ENCODE measurements around the gene ACTA2.
A peak's percentile ranks its signal among the peaks of the same experiment; 100 is the strongest.

Gene ACTA2

DNA sequence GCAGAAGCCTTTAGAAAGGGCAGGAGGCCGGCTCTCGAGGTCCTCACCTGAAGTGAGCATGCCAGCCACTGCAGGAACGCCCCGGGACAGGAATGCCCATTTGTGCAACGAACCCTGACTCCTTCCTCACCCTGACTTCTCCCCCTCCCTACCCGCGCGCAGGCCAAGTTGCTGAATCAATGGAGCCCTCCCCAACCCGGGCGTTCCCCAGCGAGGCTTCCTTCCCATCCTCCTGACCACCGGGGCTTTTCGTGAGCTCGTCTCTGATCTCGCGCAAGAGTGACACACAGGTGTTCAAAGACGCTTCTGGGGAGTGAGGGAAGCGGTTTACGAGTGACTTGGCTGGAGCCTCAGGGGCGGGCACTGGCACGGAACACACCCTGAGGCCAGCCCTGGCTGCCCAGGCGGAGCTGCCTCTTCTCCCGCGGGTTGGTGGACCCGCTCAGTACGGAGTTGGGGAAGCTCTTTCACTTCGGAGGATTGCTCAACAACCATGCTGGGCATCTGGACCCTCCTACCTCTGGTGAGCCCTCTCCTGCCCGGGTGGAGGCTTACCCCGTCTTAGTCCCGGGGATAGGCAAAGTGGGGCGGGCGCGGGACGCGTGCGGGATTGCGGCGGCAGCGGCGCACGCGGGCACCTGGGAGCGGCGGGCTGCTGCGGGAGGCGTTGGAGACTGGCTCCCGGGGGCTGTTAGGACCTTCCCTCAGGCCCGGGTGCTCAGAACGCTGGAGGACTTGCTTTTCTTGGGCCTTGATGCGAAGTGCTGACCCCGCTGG is 38.0 kb upstream of the ACTA2 start, which contains the start of gene FAS:
FAS (plus strand) TSS at position 415 of the 777 bp plus-strand sequence; CDS start at position 494, 79 bp downstream.
- no peaks in the 10 kb centered on the region for H3K9me3 ChIP-seq (ENCODE audit: control insufficient read depth in 1 of 2, low read length in 2 of 2)
- H3K27ac ChIP-seq (ENCODE audit: low read length): peak within 1 kb of the TSS; percentile 93
- no peaks in the 10 kb centered on the region for H3K27me3 ChIP-seq (ENCODE audit: low read depth, low read length)
- H3K36me3 ChIP-seq (ENCODE audit: control insufficient read depth in 1 of 2, insufficient read depth in 2 of 2, low read length in 2 of 2): peaks cover 0 to 16% of the 10 kb centered on the region in 2 donors
- peak within 1 kb of the TSS; percentile 90 to 95 for H3K4me3 ChIP-seq (ENCODE audit: low read depth in 1 of 2, low read length in 2 of 2)
- H3K4me1 ChIP-seq (ENCODE audit: control insufficient read depth in 1 of 2, insufficient read depth in 2 of 2, low read length in 2 of 2): peaks cover 4 to 27% of the 10 kb centered on the region in 2 donors

DNA sequence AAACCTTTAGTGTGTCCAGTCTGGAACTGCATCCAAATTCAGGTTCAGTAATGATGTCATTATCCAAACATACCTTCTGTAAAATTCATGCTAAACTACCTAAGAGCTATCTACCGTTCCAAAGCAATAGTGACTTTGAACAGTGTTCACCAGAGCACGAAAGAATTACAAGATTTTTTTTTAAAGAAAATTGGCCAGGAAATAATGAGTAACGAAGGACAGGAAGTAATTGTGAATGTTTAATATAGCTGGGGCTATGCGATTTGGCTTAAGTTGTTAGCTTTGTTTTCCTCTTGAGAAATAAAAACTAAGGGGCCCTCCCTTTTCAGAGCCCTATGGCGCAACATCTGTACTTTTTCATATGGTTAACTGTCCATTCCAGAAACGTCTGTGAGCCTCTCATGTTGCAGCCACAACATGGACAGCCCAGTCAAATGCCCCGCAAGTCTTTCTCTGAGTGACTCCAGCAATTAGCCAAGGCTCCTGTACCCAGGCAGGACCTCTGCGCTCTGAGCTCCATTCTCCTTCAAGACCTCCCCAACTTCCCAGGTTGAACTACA is 37.3 kb upstream of the ACTA2 start:
- Histone ChIP-seq H3K36me3 (ENCODE audit: control insufficient read depth in 1 of 2, insufficient read depth in 2 of 2, low read length in 2 of 2) (peaks cover 0 to 16% of the 10 kb centered on the region in 2 donors), H3K4me3 (ENCODE audit: low read depth in 1 of 2, low read length in 2 of 2) (peak overlapping the region; percentile 90 to 95), H3K27ac (ENCODE audit: low read length) (peak overlapping the region; percentile 93), H3K4me1 (ENCODE audit: control insufficient read depth in 1 of 2, insufficient read depth in 2 of 2, low read length in 2 of 2) (peaks cover 4 to 30% of the 10 kb centered on the region in 2 donors), H3K27me3 (ENCODE audit: low read depth, low read length) (no peaks in the 10 kb centered on the region), H3K9me3 (ENCODE audit: control insufficient read depth in 1 of 2, low read length in 2 of 2) (no peaks in the 10 kb centered on the region)

DNA sequence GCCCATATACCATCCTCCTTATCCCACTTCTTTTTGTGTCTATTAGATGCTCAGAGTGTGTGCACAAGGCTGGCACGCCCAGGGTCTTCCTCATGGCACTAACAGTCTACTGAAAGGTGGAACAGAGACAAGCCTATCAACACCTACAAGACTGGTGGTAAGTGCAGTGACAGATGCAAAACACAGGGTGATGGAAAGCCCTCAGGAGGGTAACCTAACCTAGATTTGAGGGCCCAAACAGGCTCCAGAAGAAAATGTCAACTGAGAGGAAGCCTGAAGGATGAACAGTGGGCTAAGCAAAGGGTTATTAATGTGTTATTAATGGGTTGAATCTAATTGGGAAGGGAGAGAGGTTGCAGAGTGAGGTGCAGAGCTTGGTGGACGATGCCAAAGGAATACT is 36.9 kb upstream of the ACTA2 start:
- H3K27ac ChIP-seq (ENCODE audit: low read length): peak overlapping the region; percentile 93
- H3K9me3 ChIP-seq (ENCODE audit: control insufficient read depth in 1 of 2, low read length in 2 of 2): no peaks in the 10 kb centered on the region
- H3K4me3 ChIP-seq (ENCODE audit: low read depth in 1 of 2, low read length in 2 of 2): peak overlapping the region; percentile 90 to 95
- H3K4me1 ChIP-seq (ENCODE audit: control insufficient read depth in 1 of 2, insufficient read depth in 2 of 2, low read length in 2 of 2): peaks cover 4 to 30% of the 10 kb centered on the region in 2 donors
- no peaks in the 10 kb centered on the region for H3K27me3 ChIP-seq (ENCODE audit: low read depth, low read length)
- peaks cover 0 to 16% of the 10 kb centered on the region in 2 donors for H3K36me3 ChIP-seq (ENCODE audit: control insufficient read depth in 1 of 2, insufficient read depth in 2 of 2, low read length in 2 of 2)

DNA sequence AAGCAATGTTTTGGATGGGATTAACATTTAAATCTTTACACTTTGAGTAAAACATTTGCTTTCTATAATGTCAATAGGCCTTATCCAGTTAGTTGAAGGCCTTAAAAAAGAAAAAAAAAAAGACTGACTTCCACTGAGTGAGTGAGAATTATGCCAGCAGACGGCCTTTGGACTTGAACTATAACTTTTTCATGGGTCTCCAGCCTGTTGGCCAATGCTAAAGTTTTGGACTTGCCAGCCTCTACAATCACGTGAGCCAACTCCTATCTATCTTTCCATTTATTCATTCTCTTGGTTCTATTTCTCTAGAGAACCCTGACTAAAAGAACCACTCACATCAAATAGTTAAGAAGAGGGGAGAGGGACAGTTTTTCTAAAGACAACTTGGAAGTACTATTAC is 35.3 kb upstream of the ACTA2 start:
- no peak overlapping the region for H3K27ac ChIP-seq (ENCODE audit: low read length)
- no peaks in the 10 kb centered on the region for H3K9me3 ChIP-seq (ENCODE audit: control insufficient read depth in 1 of 2, low read length in 2 of 2)
- H3K36me3 ChIP-seq (ENCODE audit: control insufficient read depth in 1 of 2, insufficient read depth in 2 of 2, low read length in 2 of 2): peaks cover 0 to 16% of the 10 kb centered on the region in 2 donors
- H3K27me3 ChIP-seq (ENCODE audit: low read depth, low read length): no peaks in the 10 kb centered on the region
- H3K4me1 ChIP-seq (ENCODE audit: control insufficient read depth in 1 of 2, insufficient read depth in 2 of 2, low read length in 2 of 2): peaks cover 0 to 24% of the 10 kb centered on the region in 2 donors
- no peak overlapping the region for H3K4me3 ChIP-seq (ENCODE audit: low read depth in 1 of 2, low read length in 2 of 2)

DNA sequence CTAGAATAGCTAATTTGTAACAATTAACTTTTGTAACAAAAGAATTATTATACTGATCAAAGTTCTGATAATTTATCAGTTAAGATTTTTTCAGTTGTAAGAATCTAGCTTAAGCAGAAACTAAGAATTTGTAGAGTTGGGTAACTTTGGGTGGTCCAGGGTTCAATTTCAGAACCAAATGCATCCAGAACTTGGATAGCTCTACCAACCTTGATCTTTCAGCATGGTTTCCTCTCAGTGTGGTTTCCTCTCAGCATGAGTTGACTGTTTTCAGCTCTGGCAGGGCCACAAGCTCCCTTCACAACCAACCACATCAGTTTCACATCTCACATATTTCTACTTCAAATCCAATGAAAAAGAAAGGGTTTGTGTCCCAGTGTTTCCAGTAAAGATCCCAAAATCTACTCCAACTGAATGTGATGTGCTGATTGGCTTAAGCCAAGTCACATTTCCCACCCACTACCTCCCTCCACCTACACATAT is 34.7 kb upstream of the ACTA2 start:
- H3K4me3 ChIP-seq (ENCODE audit: low read depth in 1 of 2, low read length in 2 of 2): no peak overlapping the region
- peaks cover 0 to 25% of the 10 kb centered on the region in 2 donors for H3K4me1 ChIP-seq (ENCODE audit: control insufficient read depth in 1 of 2, insufficient read depth in 2 of 2, low read length in 2 of 2)
- H3K36me3 ChIP-seq (ENCODE audit: control insufficient read depth in 1 of 2, insufficient read depth in 2 of 2, low read length in 2 of 2): peaks cover 0 to 16% of the 10 kb centered on the region in 2 donors
- H3K27ac ChIP-seq (ENCODE audit: low read length): no peak overlapping the region
- no peaks in the 10 kb centered on the region for H3K9me3 ChIP-seq (ENCODE audit: control insufficient read depth in 1 of 2, low read length in 2 of 2)
- H3K27me3 ChIP-seq (ENCODE audit: low read depth, low read length): no peaks in the 10 kb centered on the region

DNA sequence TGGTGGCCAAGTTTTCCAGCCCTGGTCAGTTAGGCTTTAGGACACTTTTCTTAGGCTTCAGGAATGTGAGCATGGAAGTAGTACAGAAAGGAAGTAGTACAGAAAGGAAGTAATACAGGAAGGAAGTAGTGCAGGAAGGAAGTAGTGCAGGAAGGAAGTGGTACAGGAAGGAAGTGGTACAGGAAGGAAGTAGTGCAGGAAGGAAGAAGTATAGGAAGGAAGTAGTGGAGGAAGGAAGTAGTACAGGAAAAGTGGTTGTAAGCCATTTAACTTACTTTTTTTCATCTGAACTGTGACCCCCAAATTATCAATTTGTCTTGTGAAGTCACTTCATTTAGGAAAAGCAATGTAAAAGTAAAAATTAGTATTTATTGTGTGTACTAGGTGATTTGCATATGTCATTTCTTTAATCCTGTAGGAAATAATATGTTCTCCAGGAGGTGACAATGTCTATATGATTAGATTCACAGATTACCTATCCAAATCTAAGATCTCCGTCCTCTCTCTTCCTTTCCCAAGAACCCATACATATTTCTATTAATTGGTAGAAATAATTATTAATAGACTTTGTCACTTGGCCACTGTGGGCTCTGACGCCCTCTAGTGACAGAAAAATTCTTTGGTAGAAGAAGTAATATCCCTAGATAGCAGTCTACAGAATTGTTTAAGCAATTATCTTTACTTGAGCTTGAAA is 34.1 kb upstream of the ACTA2 start:
- Histone ChIP-seq H3K36me3 (ENCODE audit: control insufficient read depth in 1 of 2, insufficient read depth in 2 of 2, low read length in 2 of 2) (peaks cover 0 to 14% of the 10 kb centered on the region in 2 donors), H3K4me3 (ENCODE audit: low read depth in 1 of 2, low read length in 2 of 2) (no peak overlapping the region), H3K9me3 (ENCODE audit: control insufficient read depth in 1 of 2, low read length in 2 of 2) (no peaks in the 10 kb centered on the region), H3K27me3 (ENCODE audit: low read depth, low read length) (no peaks in the 10 kb centered on the region), H3K4me1 (ENCODE audit: control insufficient read depth in 1 of 2, insufficient read depth in 2 of 2, low read length in 2 of 2) (peaks cover 0 to 30% of the 10 kb centered on the region in 2 donors), H3K27ac (ENCODE audit: low read length) (no peak overlapping the region)

DNA sequence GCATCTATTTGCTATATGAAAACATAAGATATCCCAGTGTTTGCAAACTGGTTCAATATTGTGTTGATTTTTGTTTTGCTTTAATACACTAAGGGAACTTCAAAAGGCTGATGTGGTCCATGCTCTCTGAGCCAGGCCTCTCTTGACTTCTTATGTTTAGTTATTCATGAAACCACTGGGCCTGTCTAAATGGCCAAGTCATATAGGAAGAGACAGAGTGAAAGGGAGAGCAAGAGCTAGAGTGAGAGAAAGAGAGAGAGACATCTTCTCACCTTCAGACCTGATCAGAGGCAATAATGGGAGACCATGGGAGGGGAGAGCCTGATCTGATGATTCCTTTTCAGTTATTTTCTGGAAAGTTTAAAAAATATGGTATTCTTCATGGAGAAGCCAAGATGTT is 32.0 kb upstream of the ACTA2 start:
- peaks cover 16 to 36% of the 10 kb centered on the region in 2 donors for H3K4me1 ChIP-seq (ENCODE audit: control insufficient read depth in 1 of 2, insufficient read depth in 2 of 2, low read length in 2 of 2)

DNA sequence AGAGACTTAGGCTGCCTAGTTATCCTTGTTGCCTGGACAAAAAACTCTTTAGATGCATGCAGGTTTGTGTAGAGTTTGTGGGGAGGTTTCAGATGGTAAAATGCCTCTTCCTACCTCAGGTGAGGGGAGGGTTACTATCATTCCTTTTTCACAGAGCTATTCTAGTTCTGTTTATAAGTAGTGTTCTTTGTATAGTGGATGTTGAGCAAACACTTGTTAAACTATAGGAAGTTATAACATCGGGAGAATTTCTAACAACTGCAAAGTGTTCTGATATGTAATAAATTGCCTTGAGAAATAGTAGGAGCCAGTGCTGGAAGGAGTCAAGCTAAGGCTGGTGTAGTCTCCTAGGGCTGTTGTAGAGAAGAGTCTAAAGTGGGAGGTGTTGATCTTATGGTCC is 31.4 kb upstream of the ACTA2 start:
- Histone ChIP-seq H3K4me1 (ENCODE audit: control insufficient read depth in 1 of 2, insufficient read depth in 2 of 2, low read length in 2 of 2) (peaks cover 16 to 34% of the 10 kb centered on the region in 2 donors), H3K27ac (ENCODE audit: low read length) (peak overlapping the region; percentile 46), H3K4me3 (ENCODE audit: low read depth in 1 of 2, low read length in 2 of 2) (no peak overlapping the region), H3K9me3 (ENCODE audit: control insufficient read depth in 1 of 2, low read length in 2 of 2) (no peaks in the 10 kb centered on the region), H3K36me3 (ENCODE audit: control insufficient read depth in 1 of 2, insufficient read depth in 2 of 2, low read length in 2 of 2) (no peaks in the 10 kb centered on the region), H3K27me3 (ENCODE audit: low read depth, low read length) (no peaks in the 10 kb centered on the region)

More for the DNA sequence above, 32.0 kb upstream of the ACTA2 start:
- Histone ChIP-seq H3K27ac (ENCODE audit: low read length) (no peak overlapping the region), H3K27me3 (ENCODE audit: low read depth, low read length) (no peaks in the 10 kb centered on the region), H3K4me3 (ENCODE audit: low read depth in 1 of 2, low read length in 2 of 2) (no peak overlapping the region), H3K9me3 (ENCODE audit: control insufficient read depth in 1 of 2, low read length in 2 of 2) (no peaks in the 10 kb centered on the region), H3K36me3 (ENCODE audit: control insufficient read depth in 1 of 2, insufficient read depth in 2 of 2, low read length in 2 of 2) (no peaks in the 10 kb centered on the region)

DNA sequence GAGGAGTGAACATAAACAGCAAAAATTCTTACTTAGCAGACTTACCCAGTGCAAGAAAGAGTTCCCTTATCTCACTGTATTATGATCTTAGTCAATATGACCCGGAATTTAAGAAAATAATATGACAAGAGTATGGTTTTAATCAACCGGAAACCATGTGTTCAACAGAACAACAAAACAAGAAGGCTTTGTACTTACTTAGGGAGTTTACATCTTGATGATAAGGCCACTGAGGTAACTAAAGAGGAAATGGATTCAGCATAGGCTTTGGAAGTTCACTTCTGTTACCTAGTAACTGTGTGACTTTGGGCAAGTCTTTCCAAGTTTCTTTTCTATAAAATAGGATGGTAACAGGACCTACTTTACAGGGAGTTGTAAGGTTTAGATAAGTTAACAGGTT is 30.6 kb upstream of the ACTA2 start:
- Histone ChIP-seq H3K9me3 (ENCODE audit: control insufficient read depth in 1 of 2, low read length in 2 of 2) (no peaks in the 10 kb centered on the region), H3K36me3 (ENCODE audit: control insufficient read depth in 1 of 2, insufficient read depth in 2 of 2, low read length in 2 of 2) (no peaks in the 10 kb centered on the region), H3K4me1 (ENCODE audit: control insufficient read depth in 1 of 2, insufficient read depth in 2 of 2, low read length in 2 of 2) (peaks cover 16 to 37% of the 10 kb centered on the region in 2 donors), H3K4me3 (ENCODE audit: low read depth in 1 of 2, low read length in 2 of 2) (no peak overlapping the region), H3K27me3 (ENCODE audit: low read depth, low read length) (no peaks in the 10 kb centered on the region), H3K27ac (ENCODE audit: low read length) (peak overlapping the region; percentile 79)

DNA sequence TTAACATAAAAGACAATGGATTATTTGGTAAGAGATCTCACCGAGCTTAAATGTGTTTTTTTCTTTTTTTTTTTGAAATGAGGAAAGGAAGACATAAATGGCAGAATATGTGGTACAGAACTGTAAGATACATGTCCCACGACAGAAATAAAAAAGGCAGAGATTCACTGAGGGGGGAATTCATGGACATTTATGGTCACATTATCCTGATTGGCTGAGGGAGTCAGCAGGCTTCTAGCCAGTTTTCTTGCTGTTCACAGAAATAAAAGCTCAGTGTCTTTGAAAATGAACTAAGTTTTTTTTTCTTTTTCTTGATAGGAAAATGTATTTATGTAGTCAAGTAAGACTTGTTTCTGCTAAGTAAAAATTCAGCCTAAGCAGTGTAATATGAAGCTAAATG is 29.8 kb upstream of the ACTA2 start:
- Histone ChIP-seq H3K27me3 (ENCODE audit: low read depth, low read length) (no peaks in the 10 kb centered on the region), H3K27ac (ENCODE audit: low read length) (peak overlapping the region; percentile 79), H3K4me3 (ENCODE audit: low read depth in 1 of 2, low read length in 2 of 2) (no peak overlapping the region), H3K9me3 (ENCODE audit: control insufficient read depth in 1 of 2, low read length in 2 of 2) (no peaks in the 10 kb centered on the region), H3K36me3 (ENCODE audit: control insufficient read depth in 1 of 2, insufficient read depth in 2 of 2, low read length in 2 of 2) (no peaks in the 10 kb centered on the region), H3K4me1 (ENCODE audit: control insufficient read depth in 1 of 2, insufficient read depth in 2 of 2, low read length in 2 of 2) (peaks cover 16 to 37% of the 10 kb centered on the region in 2 donors)

DNA sequence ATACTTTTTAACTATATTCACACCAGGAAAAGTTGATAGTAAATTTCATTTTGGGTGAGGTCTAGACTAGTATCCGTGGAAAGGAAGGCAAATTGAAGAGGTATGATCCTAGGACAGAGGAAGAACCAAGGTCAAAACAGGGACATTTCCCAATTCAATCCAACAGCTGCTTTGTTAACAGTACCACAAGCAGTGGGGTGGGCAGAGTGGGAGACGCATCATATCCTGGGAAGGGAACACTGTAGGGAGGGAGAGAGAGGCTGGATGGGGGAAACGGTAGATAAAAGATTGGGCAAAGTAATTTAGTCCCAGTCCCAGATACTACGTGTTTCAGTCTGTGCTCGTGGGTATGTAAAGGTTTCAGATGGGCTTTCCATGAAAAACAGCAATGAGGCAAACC is 28.9 kb upstream of the ACTA2 start:
- Histone ChIP-seq H3K9me3 (ENCODE audit: control insufficient read depth in 1 of 2, low read length in 2 of 2) (no peaks in the 10 kb centered on the region), H3K4me1 (ENCODE audit: control insufficient read depth in 1 of 2, insufficient read depth in 2 of 2, low read length in 2 of 2) (peaks cover 16 to 31% of the 10 kb centered on the region in 2 donors), H3K36me3 (ENCODE audit: control insufficient read depth in 1 of 2, insufficient read depth in 2 of 2, low read length in 2 of 2) (no peaks in the 10 kb centered on the region), H3K27ac (ENCODE audit: low read length) (peak overlapping the region; percentile 79), H3K4me3 (ENCODE audit: low read depth in 1 of 2, low read length in 2 of 2) (no peak overlapping the region), H3K27me3 (ENCODE audit: low read depth, low read length) (no peaks in the 10 kb centered on the region)
